ENCODE measurements around the gene MACROD2.
A peak's percentile ranks its signal among the peaks of the same experiment; 100 is the strongest.

MACROD2 gene

DNA sequence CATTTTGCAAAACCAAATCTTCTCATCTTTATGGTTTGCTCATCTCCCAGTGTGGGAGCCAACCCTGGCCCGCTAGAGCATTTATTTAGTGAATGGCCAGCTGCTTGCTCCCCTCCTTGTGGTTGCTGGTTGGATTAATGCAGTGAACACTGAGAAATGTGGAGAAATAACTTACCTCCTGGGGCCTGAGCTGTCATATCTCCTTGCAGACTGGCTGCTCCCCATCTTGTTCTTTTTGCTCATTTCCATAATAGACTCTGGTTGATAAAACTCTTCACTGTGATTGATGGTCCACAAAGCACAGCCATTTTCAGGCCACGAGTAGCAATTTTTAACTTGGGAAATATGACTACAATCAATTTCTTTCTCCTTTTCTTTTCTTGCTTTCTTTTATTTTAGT lies 1420.6 kb downstream of the MACROD2 start:
- TF ChIP-seq, protein P1, sequence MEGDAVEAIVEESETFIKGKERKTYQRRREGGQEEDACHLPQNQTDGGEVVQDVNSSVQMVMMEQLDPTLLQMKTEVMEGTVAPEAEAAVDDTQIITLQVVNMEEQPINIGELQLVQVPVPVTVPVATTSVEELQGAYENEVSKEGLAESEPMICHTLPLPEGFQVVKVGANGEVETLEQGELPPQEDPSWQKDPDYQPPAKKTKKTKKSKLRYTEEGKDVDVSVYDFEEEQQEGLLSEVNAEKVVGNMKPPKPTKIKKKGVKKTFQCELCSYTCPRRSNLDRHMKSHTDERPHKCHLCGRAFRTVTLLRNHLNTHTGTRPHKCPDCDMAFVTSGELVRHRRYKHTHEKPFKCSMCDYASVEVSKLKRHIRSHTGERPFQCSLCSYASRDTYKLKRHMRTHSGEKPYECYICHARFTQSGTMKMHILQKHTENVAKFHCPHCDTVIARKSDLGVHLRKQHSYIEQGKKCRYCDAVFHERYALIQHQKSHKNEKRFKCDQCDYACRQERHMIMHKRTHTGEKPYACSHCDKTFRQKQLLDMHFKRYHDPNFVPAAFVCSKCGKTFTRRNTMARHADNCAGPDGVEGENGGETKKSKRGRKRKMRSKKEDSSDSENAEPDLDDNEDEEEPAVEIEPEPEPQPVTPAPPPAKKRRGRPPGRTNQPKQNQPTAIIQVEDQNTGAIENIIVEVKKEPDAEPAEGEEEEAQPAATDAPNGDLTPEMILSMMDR (IDR thresholded peaks at IDR 0.05; ENCODE audit: insufficient read depth, low read length, poor library complexity, severe bottlenecking), result no peak
- DNase-seq (ENCODE audit: extremely low read depth, insufficient read length), result no peak
- no peaks in the 10 kb centered on the region for H3K27me3 ChIP-seq (replicated peaks; ENCODE audit: control insufficient read depth, insufficient read depth, low read length)
- H3K4me3 ChIP-seq (replicated peaks; ENCODE audit: low read depth, low read length), result no peak overlapping the region
- H3K36me3 ChIP-seq (ENCODE audit: control insufficient read depth, insufficient read depth, low read length), result no peaks in the 10 kb centered on the region

DNA sequence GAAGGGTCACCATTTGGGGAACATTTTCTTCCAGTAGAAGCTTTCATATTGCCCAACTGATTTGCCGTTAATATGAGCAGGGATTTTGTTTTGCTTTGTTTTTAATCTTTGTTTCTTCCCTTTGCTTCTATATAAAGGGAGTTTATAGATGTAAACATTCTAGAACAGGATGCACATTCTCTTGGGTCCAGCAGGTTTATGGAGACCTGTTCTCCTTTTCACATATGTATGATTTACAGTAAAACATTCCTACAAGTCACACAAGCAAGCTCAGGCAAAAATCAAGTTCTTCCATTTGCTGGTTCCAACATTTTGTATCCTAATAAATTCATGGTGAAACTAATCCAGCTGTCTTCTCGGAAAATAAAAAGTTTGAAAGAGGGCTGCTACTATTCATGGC lies 1424.5 kb downstream of the MACROD2 start:
- H3K27me3 ChIP-seq (replicated peaks; ENCODE audit: control insufficient read depth, insufficient read depth, low read length), result no peaks in the 10 kb centered on the region
- no peak overlapping the region for H3K4me3 ChIP-seq (replicated peaks; ENCODE audit: low read depth, low read length)
- TF ChIP-seq, protein P1 (IDR thresholded peaks at IDR 0.05; ENCODE audit: insufficient read depth, low read length, poor library complexity, severe bottlenecking), result no peak
- H3K36me3 ChIP-seq (ENCODE audit: control insufficient read depth, insufficient read depth, low read length), result no peaks in the 10 kb centered on the region
- DNase-seq (ENCODE audit: extremely low read depth, insufficient read length), result no peak

DNA sequence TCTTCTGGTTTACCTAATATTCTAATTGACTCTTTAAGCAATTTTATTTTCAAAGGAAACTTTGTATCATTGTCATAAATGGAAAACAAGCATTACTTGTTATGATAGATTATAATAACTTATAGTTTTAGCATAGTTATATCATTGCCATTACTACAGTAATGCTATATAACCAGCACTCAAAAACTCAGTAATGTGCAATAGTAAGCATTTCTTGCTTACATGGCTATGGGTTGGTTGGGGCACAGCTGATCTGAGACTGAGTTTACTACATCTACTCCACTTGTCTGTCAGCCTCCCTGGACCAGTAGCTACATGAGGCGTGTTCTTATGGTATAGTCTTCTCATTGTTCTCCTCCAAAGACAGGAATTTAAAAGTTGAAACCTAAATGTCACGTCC lies 1427.7 kb downstream of the MACROD2 start:
- no peaks in the 10 kb centered on the region for H3K27me3 ChIP-seq (replicated peaks; ENCODE audit: control insufficient read depth, insufficient read depth, low read length)
- DNase-seq (ENCODE audit: extremely low read depth, insufficient read length), result no peak
- H3K36me3 ChIP-seq (ENCODE audit: control insufficient read depth, insufficient read depth, low read length), result no peaks in the 10 kb centered on the region
- no peak overlapping the region for H3K4me3 ChIP-seq (replicated peaks; ENCODE audit: low read depth, low read length)
- TF ChIP-seq, protein P1 (IDR thresholded peaks at IDR 0.05; ENCODE audit: insufficient read depth, low read length, poor library complexity, severe bottlenecking), result no peak

DNA sequence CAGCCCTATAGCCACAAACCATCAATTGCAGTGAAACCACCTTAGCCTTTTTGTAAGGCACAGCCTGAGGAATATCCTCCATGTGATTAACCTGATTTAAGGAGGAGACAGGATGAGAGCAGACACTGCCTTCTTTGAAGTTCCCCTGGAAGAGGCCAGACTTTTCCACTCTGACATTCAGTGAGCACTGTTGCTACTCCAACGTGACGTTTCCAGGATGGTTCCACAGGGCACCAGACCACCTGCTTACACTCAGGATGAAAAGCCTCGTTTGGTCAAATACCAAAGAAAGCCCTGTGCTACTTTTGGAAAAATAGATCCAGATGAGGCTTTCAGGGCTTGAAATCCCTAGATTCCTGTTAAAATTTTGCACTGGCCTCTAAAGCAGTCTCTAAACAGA lies 1444.2 kb downstream of the MACROD2 start:
- Histone ChIP-seq H3K27me3 (replicated peaks; ENCODE audit: control insufficient read depth, insufficient read depth, low read length) (no peaks in the 10 kb centered on the region), H3K36me3 (ENCODE audit: control insufficient read depth, insufficient read depth, low read length) (no peaks in the 10 kb centered on the region), H3K4me3 (replicated peaks; ENCODE audit: low read depth, low read length) (no peak overlapping the region)
- TF ChIP-seq, protein P1 (IDR thresholded peaks at IDR 0.05; ENCODE audit: insufficient read depth, low read length, poor library complexity, severe bottlenecking), result no peak
- no peak for DNase-seq (ENCODE audit: extremely low read depth, insufficient read length)

DNA sequence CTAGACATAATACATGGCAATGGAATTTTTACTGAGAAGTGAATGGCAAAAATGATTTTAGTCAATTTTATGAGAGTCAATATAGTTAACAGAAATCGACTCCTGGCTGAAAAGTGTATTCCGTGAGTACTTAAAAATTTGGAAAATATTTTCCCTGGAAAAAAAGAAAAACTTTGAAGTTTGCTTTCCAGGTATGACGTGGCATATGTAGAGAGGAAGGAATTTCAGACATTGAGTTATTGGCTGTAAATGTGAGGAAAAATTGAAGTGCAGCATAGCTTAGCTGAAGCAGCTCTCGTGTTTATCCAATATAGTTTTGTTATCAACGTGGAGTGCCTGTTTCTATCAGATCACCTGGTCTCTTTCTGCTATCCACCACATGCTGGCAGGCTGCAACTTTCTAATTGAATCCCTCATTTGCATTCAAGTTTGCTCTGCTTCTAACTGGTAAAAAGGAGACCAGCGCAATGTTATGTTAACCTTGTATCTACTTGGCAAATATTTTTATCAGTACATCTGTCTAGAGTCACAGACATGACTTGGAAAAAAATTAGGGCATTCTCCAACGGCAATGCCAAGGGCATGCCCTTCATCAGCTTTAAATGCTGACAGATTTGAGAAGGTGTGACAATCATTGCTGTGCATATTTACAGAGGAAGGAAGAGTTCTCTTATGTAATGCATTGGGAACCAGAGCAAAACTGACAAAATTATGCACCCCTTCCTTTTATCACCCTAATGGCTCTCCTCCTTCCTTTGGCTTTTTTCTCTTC lies 1444.9 kb downstream of the MACROD2 start:
- DNase-seq (ENCODE audit: extremely low read depth, insufficient read length), result peak; percentile 3
- Histone ChIP-seq H3K36me3 (ENCODE audit: control insufficient read depth, insufficient read depth, low read length) (no peaks in the 10 kb centered on the region), H3K27me3 (replicated peaks; ENCODE audit: control insufficient read depth, insufficient read depth, low read length) (no peaks in the 10 kb centered on the region), H3K4me3 (replicated peaks; ENCODE audit: low read depth, low read length) (no peak overlapping the region)
- TF ChIP-seq, protein P1 (IDR thresholded peaks at IDR 0.05; ENCODE audit: insufficient read depth, low read length, poor library complexity, severe bottlenecking), result no peak

Data from GM06990 (cell line).